ENCODE data around the gene MRM3. TPM values are rescaled to one million over a fixed set of nuclear protein-coding genes. Genes with fewer than 3 reads are reported as not detected.
"Not testable (repeated sequence)": the region's sequence is repeated elsewhere in the genome, so short reads cannot be mapped to it uniquely, and the experiment has no call there.

The MRM3 gene
- total RNA-seq, 1 donor from 2014 or later, result 16.8 TPM

DNA sequence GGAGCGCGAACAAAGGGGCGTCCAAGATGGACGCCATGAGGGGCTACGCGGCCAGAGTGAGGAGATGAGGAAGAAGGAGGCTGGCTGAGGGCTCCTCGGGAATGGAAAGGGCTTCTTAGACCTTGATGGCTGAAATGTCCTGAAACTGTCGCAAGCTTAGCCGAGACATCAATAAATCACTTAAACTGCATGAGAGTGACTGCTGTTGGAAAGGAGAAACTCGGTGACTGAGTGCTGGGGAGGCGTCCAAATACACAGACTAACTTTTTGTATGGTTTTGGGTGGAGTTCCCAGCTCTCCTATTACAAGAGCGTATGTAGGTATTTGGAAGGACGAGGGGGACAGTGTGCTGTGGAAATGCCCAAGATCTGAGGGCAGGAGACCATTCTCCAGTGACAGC lies 28.7 kb upstream of the MRM3 start:
- intact Hi-C loops (cut with micrococcal nuclease), result loop anchor here (2.0 to 10.0 kb wide), 4 partner anchors 19 to 1551 kb away; partner anchors contain the start of genes SMG6, SRR and TIMM22

DNA sequence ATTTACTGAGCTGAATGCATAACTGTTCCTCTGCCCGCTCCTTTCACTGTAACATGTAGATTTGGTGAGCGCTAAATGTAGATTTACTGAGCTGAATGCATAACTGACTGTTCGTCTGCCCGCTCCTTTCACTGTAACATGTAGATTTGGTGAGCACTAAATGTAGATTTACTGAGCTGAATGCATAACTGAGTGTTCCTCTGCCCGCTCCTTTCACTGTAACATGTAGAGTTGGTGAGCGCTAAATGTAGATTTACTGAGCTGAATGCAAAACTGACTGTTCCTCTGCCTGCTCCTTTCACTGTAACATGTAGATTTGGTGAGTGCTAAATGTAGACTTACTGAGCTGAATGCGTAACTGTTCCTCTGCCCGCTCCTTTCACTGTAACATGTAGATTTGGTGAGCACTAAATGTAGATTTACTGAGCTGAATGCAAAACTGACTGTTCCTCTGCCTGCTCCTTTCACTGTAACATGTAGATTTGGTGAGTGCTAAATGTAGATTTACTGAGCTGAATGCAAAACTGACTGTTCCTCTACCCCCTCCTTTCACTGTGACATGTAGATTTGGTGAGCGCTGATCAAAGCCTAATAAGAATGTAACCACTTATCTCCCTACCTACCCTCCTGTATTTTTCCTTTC lies 26.7 kb upstream of the MRM3 start:
- intact Hi-C loops (cut with micrococcal nuclease), result loop anchor here (10.0 kb wide), 1 partner anchor 1549 kb away; the partner anchor contains the start of genes SMG6 and SRR

DNA sequence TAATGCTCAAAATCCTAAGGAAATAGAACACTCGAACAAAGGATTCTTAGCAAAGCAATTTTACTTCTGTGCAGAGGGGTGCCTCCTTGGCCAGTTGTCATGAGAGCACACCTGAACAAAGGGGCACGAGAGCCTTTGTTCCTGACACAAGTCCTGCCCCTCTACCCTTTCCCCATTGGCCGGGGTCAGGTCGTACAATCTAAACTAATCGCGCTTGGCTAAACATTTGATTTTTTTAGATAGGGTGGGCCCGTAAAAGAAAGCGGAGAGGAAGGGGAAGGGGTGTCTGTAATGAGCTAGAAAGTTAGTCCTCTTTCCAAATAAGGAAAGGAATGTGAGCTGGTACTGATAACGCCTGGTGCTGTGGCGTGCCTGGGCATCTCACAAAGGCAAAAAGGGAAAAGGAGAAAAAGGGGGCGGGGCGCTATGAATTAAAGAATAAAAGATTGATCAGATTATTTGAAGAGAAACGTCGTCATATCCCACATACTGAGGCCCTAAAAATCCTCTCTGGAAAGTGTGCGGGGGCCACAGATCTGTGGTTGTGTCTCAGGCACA lies 26.1 kb upstream of the MRM3 start:
- intact Hi-C loops (cut with micrococcal nuclease), result loop anchor here (10.0 kb wide), 1 partner anchor 1549 kb away; the partner anchor contains the start of genes SMG6 and SRR

- intact Hi-C loops (cut with micrococcal nuclease), result loop anchor here (10.0 kb wide), 1 partner anchor 1545 kb away; the partner anchor contains the start of genes SMG6 and SRR
Observed at GRCh38 chr17:759964-760363, 22.2 kb upstream of the MRM3 start.

GRCh38 chr17:760371-760770 lies 21.8 kb upstream of the MRM3 start:
- intact Hi-C loops (cut with micrococcal nuclease), result no loop called here

DNA sequence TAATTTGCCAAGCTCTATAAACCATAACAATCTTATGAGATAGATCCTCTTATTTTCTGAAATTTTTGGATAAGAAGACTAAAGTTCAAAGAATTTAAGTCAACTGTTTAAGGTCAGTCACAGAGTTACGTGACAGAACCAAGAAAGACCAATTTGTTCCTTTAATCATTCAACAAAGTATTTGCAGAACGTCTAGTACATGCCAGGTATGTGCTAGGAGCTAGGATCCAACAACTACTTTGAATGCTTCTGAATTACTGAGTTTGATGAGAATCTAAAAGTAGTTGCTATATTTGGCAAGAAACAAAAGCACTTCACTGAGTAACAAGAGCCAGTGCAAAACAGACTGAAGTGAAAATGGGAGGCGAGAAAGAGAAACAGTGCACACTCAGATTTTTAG lies 15.1 kb upstream of the MRM3 start:
- intact Hi-C loops (cut with micrococcal nuclease), result no loop called here

DNA sequence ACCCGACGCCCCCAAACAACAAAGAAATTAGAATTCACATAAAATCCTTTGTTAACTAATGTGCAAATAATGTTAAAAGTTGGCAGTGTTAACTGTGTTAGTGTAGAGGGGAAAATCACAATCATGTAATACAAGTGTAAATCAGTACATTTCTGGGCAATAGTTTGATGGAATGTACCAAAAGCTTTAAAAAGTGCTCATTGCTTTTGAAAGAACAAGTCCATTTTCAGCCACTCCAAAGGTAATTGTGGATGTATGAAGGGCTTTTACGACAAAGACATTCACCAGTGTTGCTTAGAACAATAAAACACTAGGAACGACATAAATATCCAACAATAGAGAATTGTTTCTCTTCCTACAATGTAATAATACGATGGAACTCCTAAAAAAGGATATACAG lies 9.1 kb upstream of the MRM3 start:
- intact Hi-C loops (cut with micrococcal nuclease), result no loop called here

GRCh38 chr17:773467-774312 lies 8.5 kb upstream of the MRM3 start:
- intact Hi-C loops (cut with micrococcal nuclease), result no loop called here

DNA sequence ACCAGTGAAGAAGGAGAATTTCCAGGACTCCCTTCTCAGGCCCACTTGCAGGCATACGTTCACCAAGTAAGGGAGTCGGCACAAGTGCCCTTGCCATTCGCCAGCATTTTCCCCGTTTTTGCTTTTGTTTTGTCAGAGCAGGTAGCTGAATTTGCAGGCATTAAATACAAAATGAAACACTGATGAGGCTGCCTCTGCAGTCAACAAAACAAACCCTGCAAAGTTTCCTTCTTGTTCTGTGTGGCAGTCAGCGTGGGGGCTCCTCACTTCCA lies 7.9 kb upstream of the MRM3 start:
- intact Hi-C loops (cut with micrococcal nuclease), result no loop called here

GRCh38 chr17:778096-778495 lies 4.1 kb upstream of the MRM3 start:
- intact Hi-C loops (cut with micrococcal nuclease), result no loop called here

DNA sequence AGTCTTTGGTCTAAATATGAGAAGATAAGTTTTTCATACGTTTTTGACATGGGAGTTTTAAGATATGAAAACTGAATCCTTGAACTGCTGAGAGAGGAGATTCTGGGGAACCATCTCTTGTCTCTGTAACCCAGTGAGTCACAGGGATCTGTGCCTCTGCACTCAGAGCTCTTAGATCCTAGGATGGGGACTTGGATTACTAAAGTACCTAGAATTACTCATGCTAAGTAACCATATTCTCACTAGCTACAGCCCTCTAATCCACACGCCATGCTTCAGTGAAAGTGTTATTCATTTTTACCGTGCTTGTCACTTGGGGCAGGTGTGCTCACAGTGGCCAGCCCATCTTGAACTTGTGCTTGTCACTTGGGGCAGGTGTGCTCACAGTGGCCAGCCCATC lies 2.0 kb downstream of the MRM3 start:
- intact Hi-C loops (cut with micrococcal nuclease), result no loop called here

DNA sequence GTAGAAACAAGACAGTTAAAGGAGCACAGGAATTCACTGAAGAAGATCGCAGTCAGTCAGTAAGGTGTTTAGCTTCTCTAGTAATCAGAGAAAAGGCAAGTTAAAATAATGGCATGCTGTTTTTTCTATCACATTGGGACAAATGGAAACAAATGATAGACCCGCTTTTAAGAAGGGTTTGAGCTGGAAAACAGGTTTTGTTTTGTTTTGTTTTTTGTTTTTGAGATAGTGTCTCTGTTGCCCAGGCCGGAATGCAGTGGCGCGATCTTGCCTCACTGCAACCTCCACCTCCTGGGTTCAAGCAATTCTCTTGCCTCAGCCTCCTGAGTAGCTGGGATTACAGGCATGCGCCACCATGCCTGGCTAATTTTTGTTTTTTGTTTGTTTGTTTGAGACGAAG lies 3.7 kb downstream of the MRM3 start:
- intact Hi-C loops (cut with micrococcal nuclease), result not testable (repeated sequence)

DNA sequence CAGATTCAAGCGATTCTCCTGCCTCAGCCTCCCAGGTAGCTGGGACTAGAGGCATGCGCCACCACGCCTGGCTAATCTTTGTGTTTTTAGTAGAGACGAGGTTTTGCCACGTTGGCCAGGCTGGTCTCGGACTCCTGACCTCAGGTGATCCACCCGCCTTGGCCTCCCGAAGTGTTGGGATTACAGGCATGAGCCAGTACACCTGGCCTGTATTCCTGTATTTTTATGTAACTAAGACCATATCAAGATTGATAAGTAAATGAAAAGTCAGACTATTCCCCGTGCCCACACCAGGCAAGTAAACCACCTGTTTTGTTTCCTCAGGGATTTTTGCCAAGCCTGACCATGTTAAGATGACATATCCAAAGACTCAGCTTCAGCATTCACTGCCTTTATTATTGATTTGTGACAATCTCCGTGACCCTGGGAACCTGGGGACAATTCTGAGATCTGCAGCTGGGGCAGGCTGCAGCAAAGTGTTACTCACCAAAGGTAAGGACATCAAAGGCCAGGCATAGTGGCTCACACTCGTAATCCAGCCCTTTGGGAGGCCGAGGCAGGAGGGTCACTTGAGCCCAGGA lies 5.6 kb downstream of the MRM3 start:
- intact Hi-C loops (cut with micrococcal nuclease), result no loop called here

- intact Hi-C loops (cut with micrococcal nuclease), result no loop called here
Observed at GRCh38 chr17:788551-788950, 6.4 kb downstream of the MRM3 start.

- intact Hi-C loops (cut with micrococcal nuclease), result no loop called here
Observed at GRCh38 chr17:789160-789840, 7.1 kb downstream of the MRM3 start.

- intact Hi-C loops (cut with micrococcal nuclease), result not testable (repeated sequence)
Observed at GRCh38 chr17:789931-790873, 8.0 kb downstream of the MRM3 start.

GRCh38 chr17:790874-791247 lies 8.7 kb downstream of the MRM3 start:
- intact Hi-C loops (cut with micrococcal nuclease), result not testable (repeated sequence)

DNA sequence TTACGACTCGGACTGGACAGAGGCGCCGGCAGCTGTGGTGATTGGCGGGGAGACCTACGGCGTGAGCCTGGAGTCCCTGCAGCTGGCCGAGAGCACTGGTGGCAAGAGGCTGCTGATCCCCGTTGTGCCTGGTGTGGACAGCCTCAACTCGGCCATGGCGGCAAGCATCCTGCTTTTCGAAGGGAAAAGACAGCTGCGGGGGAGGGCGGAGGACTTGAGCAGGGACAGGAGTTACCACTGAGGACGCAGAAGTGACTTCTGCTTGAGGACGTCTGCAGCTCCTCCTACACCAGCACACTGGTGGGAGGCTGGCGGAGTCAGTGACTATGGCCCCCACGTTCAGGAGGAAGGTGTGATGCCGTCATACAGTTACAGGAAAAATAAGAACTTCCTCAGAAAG lies 9.7 kb downstream of the MRM3 start:
- intact Hi-C loops (cut with micrococcal nuclease), result no loop called here

DNA sequence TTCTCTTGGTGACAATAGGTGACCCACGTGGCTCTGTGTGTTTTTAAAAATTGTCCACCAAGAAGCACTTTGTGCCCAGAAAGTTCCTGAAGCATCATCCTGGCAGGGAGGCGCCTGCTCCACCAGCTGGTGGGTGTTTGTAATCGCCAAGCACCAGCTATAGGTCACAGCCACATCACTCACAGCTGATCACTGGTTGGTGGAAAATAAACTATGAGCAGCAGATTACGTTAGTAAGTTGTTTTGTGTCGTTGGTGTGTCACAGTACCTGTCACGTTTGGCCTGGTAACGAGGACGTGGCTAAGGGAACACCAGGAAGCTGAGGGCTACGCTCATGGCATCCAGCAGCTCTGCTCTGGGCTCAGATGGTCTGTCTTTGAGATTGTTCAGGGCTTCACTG lies 10.1 kb downstream of the MRM3 start:
- intact Hi-C loops (cut with micrococcal nuclease), result no loop called here

GRCh38 chr17:794876-795275 lies 12.7 kb downstream of the MRM3 start:
- intact Hi-C loops (cut with micrococcal nuclease), result loop anchor here (1.0 kb wide), 1 partner anchor 186 kb away; no protein-coding TSS in a partner anchor
